OCI-LY7 (cell line): ENCODE results near the gene NMRK2. TPM values are rescaled to one million over a fixed set of nuclear protein-coding genes. Genes with fewer than 3 reads are reported as not detected.

ENCODE experiments used
- BruUV-seq: library from RNA; stranded (reverse); fragments of 400-500 nt; replicated peaks from 2 replicates; lab custom pipeline; 2021; lab: Mats Ljungman, UMichigan
- CTCF ChIA-PET: fragments of 300-600 bp; sonication (Branson Sonifier 250); formaldehyde crosslinking; loops from one replicate; lab custom pipeline; 2022; ENCODE audit warnings: antibody characterized with exemption; ENCODE audit not compliant: unreplicated experiment; lab: Charles Lee
- POLR2A ChIA-PET: fragments of 300-600 bp; sonication (Branson Sonifier 250); formaldehyde crosslinking; loops from one replicate; lab custom pipeline; 2022; ENCODE audit warnings: antibody characterized with exemption; lab: Charles Lee
- DNase-seq: peaks from one replicate; pipeline ENCODE4 v3.0.0-alpha.2; 2015; ENCODE audit warnings: low spot score
- H2AFZ ChIP-seq: fragments of 200-600 bp; sonication (generic), shearing (Covaris generic); 2 replicates; pipeline ENCODE4 v1.6.1; 2014; ENCODE audit warnings: mild to moderate bottlenecking, antibody characterized with exemption, low read length, moderate library complexity
- H3K27ac ChIP-seq: fragments of 200-600 bp; sonication (generic); 2 replicates; pipeline ENCODE4 v1.5.1; 2014; ENCODE audit warnings: mixed run types, low read depth, mild to moderate bottlenecking, moderate library complexity, low read length, inconsistent platforms; ENCODE audit not compliant: poor library complexity, severe bottlenecking
- H3K36me3 ChIP-seq: fragments of 200-600 bp; sonication (generic); 2 replicates; pipeline ENCODE4 v1.6.1; 2014; ENCODE audit warnings: mild to moderate bottlenecking, antibody characterized with exemption, low read length, moderate library complexity, mixed read lengths; ENCODE audit not compliant: insufficient read depth
- H3K4me1 ChIP-seq: fragments of 200-600 bp; sonication (generic); 2 replicates; pipeline ENCODE4 v1.5.1; 2014; ENCODE audit warnings: mild to moderate bottlenecking, low read length; ENCODE audit not compliant: insufficient read depth, poor library complexity, severe bottlenecking
- H3K4me2 ChIP-seq: fragments of 200-600 bp; sonication (generic); 2 replicates; pipeline ENCODE4 v1.6.1; 2014; ENCODE audit warnings: mild to moderate bottlenecking, low read length
- H3K4me3 ChIP-seq: fragments of 200-600 bp; sonication (generic); 2 replicates; pipeline ENCODE4 v1.5.1; 2014; ENCODE audit warnings: mild to moderate bottlenecking, low read depth, low read length; ENCODE audit not compliant: poor library complexity, severe bottlenecking
- H3K79me2 ChIP-seq: fragments of 200-600 bp; sonication (generic); 2 replicates; pipeline ENCODE4 v1.6.1; 2016; ENCODE audit warnings: low read depth, mild to moderate bottlenecking, low read length, moderate library complexity, mixed read lengths; ENCODE audit not compliant: insufficient read depth
- H3K9me2 ChIP-seq: fragments of 200-600 bp; sonication (generic); 2 replicates; pipeline ENCODE4 v1.6.1; 2016; ENCODE audit warnings: mild to moderate bottlenecking, low read length, mixed read lengths; ENCODE audit not compliant: insufficient read depth
- H3K9me3 ChIP-seq: fragments of 200-600 bp; sonication (generic); 2 replicates; pipeline ENCODE4 v1.6.1; 2014; ENCODE audit warnings: mild to moderate bottlenecking, mixed run types, low read length, mixed read lengths
- H4K20me1 ChIP-seq: fragments of 200-600 bp; sonication (generic); 2 replicates; pipeline ENCODE4 v1.6.1; 2014; ENCODE audit warnings: mild to moderate bottlenecking, antibody characterized with exemption, low read length, moderate library complexity, mixed read lengths; ENCODE audit not compliant: insufficient read depth
- CTCF ChIP-seq: fragments of 200-600 bp; sonication (generic); conservative IDR thresholded peaks from 2 replicates; pipeline ENCODE4 v1.5.1; 2014; ENCODE audit warnings: mild to moderate bottlenecking, antibody characterized with exemption, low read length, moderate library complexity, mixed read lengths
- EZH2phosphoT487 ChIP-seq: fragments of 200-600 bp; sonication (generic); IDR thresholded peaks from 2 replicates; pipeline ENCODE4 v1.6.1; 2018; ENCODE audit warnings: low read depth, borderline replicate concordance, mild to moderate bottlenecking, mixed run types, antibody characterized with exemption, low read length, moderate library complexity, mixed read lengths
- intact Hi-C: fragments of 100-400 bp; cut with micrococcal nuclease; formaldehyde crosslinking; loops from one replicate; pipeline ENCODE4 v1.10.0; 2022; ENCODE audit not compliant: unreplicated experiment
- total RNA-seq, 2 experiments: library from RNA; depleted of rRNA in 1 of 2; stranded (reverse); fragments of >200 nt in 1 of 2; shearing (Covaris generic) in 1 of 2; gene quantifications; 2 replicates each; pipeline ENCODE4 v1.2.3, GENCODE V29; 2014 to 2022

The NMRK2 gene
- total RNA-seq, 2 experiments from 2014 or later, result not detected

- Histone ChIP-seq H3K4me3 (no peak overlapping the region), H3K9me2 (no peaks in the 10 kb centered on the region), H3K27ac (no peak overlapping the region), H3K4me2 (no peak overlapping the region), H2AFZ (no peak overlapping the region), H3K36me3 (no peaks in the 10 kb centered on the region), H3K9me3 (no peaks in the 10 kb centered on the region), H3K4me1 (no peaks in the 10 kb centered on the region), H3K79me2 (no peaks in the 10 kb centered on the region), H4K20me1 (no peaks in the 10 kb centered on the region)
- intact Hi-C loops, result no loop called here
- TF ChIP-seq CTCF (no peak), EZH2phosphoT487 (no peak)
- ChIA-PET POLR2A (no interaction called here), CTCF (no interaction called here)
- BruUV-seq, result no TSS peak
- no peak for DNase-seq
Measured at GRCh38 chr19:3897936-3898335, 34.9 kb upstream of the NMRK2 start.

GRCh38 chr19:3898426-3898825, 34.4 kb upstream of the NMRK2 start:
- no peak overlapping the region for H2AFZ ChIP-seq
- no peaks in the 10 kb centered on the region for H3K36me3 ChIP-seq
- TF ChIP-seq EZH2phosphoT487, result no peak
- TF ChIP-seq CTCF, result no peak
- no peaks in the 10 kb centered on the region for H3K79me2 ChIP-seq
- no peak overlapping the region for H3K4me3 ChIP-seq
- H3K4me2 ChIP-seq, result no peak overlapping the region
- intact Hi-C loops, result no loop called here
- H3K9me2 ChIP-seq, result no peaks in the 10 kb centered on the region
- ChIA-PET CTCF (no interaction called here), POLR2A (no interaction called here)
- H3K4me1 ChIP-seq, result no peaks in the 10 kb centered on the region
- no peak for DNase-seq
- BruUV-seq, result no TSS peak
- no peak overlapping the region for H3K27ac ChIP-seq
- no peaks in the 10 kb centered on the region for H4K20me1 ChIP-seq
- no peaks in the 10 kb centered on the region for H3K9me3 ChIP-seq

GRCh38 chr19:3899531-3900294, 33.2 kb upstream of the NMRK2 start:
- no peaks in the 10 kb centered on the region for H3K79me2 ChIP-seq
- ChIA-PET CTCF (no interaction called here), POLR2A (no interaction called here)
- no peak overlapping the region for H3K4me2 ChIP-seq
- H3K27ac ChIP-seq, result no peak overlapping the region
- no peaks in the 10 kb centered on the region for H3K36me3 ChIP-seq
- no peaks in the 10 kb centered on the region for H3K4me1 ChIP-seq
- H3K9me3 ChIP-seq, result no peaks in the 10 kb centered on the region
- no peaks in the 10 kb centered on the region for H4K20me1 ChIP-seq
- H3K4me3 ChIP-seq, result no peak overlapping the region
- intact Hi-C loops, result no loop called here
- no peak for TF ChIP-seq EZH2phosphoT487
- TF ChIP-seq CTCF, result no peak
- no peaks in the 10 kb centered on the region for H3K9me2 ChIP-seq
- no peak for DNase-seq
- no TSS peak for BruUV-seq
- no peak overlapping the region for H2AFZ ChIP-seq
